RWPE1 (cell line): Measurements from ENCODE around the gene SELENOW.
"Not testable (repeated sequence)": the region's sequence is repeated elsewhere in the genome, so short reads cannot be mapped to it uniquely, and the experiment has no call there.

Source experiments
- CTCF ChIA-PET: fragments of 350-600 bp; sonication (Branson Sonifier 250); formaldehyde crosslinking; extraction: SDS; loops from one replicate; lab custom pipeline; 2021; lab: Yijun Ruan, JAX
- POLR2A ChIA-PET: fragments of 400-600 bp; formaldehyde crosslinking; extraction: SDS; loops from one replicate; lab custom pipeline; 2020; ENCODE audit warnings: antibody characterized with exemption; ENCODE audit not compliant: low non-redundant PET; lab: Yijun Ruan, JAX
- DNase-seq: peaks from one replicate; pipeline ENCODE4 v3.0.0; 2012; ENCODE audit warnings: low spot score
- H3K27ac ChIP-seq: fragments of 450-650 bp; 2 replicates; pipeline ENCODE4 v1.5.1; 2017
- TF ChIP-seq, protein P1 (sequence below): fragments of 450-650 bp; conservative IDR thresholded peaks from 2 replicates; pipeline ENCODE4 v1.5.1; 2017; ENCODE audit warnings: low read depth, mild to moderate bottlenecking

Gene SELENOW

DNA sequence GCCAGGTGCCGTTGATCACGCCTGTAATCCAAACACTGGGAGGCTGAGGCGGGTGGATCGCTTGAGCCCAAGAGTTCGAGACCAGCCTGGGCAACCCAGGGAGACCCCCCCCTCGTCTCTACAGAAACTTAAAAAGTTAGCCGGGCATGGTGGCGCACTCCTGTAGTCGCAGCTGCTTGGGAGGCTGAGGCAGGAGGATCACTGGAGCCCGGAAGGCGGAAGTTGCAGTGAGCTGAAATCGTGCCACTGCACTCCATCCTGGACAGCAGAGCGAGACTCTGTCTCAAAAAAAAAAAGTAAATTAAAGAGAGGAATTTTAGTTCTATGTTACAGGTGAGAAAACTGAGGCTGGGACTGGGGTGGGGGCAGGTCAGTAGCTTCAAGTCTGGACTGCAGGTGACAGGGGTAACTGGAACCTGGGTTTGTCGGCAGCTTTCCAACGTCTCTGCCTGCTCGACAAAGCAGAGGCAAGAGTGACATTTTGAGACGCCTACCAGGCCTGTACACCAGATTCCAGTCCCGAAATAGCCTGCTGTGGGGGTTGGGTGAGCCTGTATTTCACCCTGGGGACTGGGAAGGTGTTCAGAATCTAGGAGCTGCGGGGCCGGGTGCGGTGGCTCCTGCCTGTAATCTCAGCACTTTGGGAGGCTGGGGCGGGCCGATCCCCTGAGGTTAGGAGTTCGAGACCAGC, 1.2 kb downstream of the SELENOW start:
- CTCF ChIA-PET = no interaction called here
- TF ChIP-seq, protein P1, sequence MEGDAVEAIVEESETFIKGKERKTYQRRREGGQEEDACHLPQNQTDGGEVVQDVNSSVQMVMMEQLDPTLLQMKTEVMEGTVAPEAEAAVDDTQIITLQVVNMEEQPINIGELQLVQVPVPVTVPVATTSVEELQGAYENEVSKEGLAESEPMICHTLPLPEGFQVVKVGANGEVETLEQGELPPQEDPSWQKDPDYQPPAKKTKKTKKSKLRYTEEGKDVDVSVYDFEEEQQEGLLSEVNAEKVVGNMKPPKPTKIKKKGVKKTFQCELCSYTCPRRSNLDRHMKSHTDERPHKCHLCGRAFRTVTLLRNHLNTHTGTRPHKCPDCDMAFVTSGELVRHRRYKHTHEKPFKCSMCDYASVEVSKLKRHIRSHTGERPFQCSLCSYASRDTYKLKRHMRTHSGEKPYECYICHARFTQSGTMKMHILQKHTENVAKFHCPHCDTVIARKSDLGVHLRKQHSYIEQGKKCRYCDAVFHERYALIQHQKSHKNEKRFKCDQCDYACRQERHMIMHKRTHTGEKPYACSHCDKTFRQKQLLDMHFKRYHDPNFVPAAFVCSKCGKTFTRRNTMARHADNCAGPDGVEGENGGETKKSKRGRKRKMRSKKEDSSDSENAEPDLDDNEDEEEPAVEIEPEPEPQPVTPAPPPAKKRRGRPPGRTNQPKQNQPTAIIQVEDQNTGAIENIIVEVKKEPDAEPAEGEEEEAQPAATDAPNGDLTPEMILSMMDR = no peak
- peak overlapping the region; percentile 85 for H3K27ac ChIP-seq
- POLR2A ChIA-PET = no interaction called here
- no peak for DNase-seq

DNA sequence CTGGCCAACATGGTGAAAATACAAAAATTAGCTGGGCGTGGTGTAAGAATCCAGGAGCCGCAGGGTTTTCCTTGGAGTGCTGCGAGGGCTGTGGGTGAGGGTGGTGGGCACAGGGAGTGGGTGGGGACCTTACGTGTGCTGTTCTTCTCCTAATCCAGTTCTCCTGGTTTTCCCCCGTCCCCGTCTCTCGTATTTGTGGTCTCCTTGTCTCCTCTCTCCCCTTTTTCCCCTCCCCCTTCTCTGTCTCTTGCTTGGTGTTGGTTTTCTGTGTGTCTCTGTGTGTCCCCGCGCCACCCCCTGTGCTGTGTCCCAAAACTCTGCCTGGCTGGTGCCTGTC, 1.7 kb downstream of the SELENOW start:
- ChIA-PET CTCF (no interaction called here), POLR2A (no interaction called here)
- peak overlapping the region; percentile 85 for H3K27ac ChIP-seq
- no peak for DNase-seq
- TF ChIP-seq, protein P1 = no peak

DNA sequence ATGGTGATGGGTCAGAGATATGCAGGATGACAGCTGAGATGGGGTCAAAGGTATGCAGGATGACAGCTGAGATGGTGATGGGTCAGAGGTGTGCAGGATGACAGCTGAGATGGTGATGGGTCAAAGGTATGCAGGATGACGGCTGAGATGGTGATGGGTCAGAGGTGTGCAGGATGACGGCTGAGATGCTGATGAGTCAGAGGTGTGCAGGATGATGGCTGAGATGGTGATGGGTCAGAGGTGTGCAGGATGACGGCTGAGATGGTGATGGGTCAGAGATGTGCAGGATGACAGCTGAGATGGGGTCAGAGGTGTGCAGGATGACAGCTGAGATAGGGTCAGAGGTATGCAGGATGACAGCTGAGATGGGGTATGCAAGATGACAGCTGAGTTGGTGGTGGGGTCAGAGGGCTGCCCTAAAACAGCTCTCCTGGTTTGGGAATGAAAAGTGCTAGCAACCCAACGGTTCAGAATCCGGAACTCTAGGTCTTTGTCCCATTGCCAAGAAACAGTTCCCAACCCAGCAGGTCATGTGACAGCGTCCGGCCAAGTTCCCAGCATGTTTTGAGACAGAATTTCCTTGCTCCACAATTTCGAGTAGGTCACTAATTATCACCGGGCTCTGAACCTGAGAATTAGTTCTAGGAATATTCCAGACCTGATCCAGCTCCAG, 3.2 kb downstream of the SELENOW start:
- no peak for DNase-seq
- ChIA-PET CTCF (interaction anchor here (0.6 to 0.7 kb wide), 3 partner anchors 39 to 485 kb away, joined by 4 to 5 read pairs (median 5); no protein-coding TSS in a partner anchor), POLR2A (no interaction called here)
- peak overlapping the region; percentile 85 for H3K27ac ChIP-seq
- TF ChIP-seq, protein P1 = no peak

DNA sequence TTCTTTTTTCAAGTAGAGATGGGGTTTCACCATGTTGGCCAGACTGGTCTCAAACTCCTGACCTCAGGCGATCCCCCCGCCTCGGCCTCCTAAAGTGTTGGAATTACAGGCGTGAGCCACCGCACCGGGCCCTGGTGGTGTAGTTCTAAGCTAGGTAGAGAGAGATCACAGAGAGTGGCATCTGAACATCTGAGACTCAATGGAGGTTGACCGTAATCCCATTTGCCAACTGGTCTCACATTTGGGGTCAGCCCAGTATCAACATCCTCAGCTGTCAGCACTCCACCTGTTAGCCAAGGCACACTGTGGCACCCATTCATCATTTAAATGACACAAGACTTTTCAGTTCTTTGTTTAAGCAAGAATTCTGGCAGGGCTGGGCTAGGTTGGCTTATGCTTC, 8.1 kb downstream of the SELENOW start:
- POLR2A ChIA-PET = interaction anchor here (0.5 kb wide), 1 partner anchor 19 kb away, joined by 7 read pairs; no protein-coding TSS in a partner anchor

DNA sequence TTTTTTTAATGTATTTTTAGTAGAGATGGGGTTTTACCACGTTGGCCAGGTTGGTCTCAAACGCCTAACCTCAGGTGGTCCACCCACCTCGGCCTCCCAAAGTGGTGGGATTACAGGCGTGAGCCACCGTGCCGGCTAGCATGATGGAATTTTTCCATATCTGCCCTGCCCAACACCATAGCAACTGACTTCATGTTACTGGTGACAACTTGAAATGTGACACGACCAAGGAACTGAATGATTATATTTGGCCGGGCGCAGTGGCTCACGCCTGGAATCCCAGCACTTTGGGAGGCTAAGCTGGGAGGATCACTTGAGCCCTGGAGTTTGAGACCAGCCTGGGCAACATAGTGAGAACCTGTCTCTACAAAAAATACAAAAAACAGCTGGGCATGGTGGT, 8.8 kb downstream of the SELENOW start:
- POLR2A ChIA-PET = interaction anchor here (0.6 to 0.7 kb wide), 2 partner anchors 25 to 158 kb away, joined by 4 to 6 read pairs; no protein-coding TSS in a partner anchor
- H3K27ac ChIP-seq, CTCF ChIA-PET, DNase-seq: not testable (repeated sequence)

More for the DNA sequence above, 8.1 kb downstream of the SELENOW start:
- CTCF ChIA-PET = no interaction called here
- no peak for DNase-seq
- no peak overlapping the region for H3K27ac ChIP-seq
- TF ChIP-seq, protein P1 = no peak

DNA sequence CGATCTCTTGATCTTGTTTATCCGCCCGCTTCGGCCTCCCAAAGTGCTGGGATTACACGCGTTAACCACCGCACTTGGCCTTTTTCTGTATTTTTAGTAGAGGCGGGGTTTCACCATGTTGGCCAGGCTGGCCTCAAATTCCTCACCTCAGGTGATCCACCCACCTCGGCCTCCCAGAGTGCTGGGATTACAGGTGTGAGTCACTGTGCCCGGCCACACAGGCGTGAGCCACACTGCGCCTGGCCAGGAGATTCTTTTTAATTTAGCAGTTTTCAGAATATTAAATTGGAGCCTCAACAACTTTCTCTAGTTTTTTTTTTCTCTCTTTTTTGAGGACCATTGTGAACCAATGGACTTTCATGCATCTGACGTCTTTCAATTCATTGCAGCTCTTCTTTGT, 11.3 kb downstream of the SELENOW start:
- POLR2A ChIA-PET = interaction anchor here (0.7 kb wide), 1 partner anchor 24 kb away, joined by 4 read pairs; no protein-coding TSS in a partner anchor
- CTCF ChIA-PET = interaction anchor here (0.6 to 1.6 kb wide), 9 partner anchors 10 to 1618 kb away, joined by 3 to 6 read pairs (median 3); no protein-coding TSS in a partner anchor

DNA sequence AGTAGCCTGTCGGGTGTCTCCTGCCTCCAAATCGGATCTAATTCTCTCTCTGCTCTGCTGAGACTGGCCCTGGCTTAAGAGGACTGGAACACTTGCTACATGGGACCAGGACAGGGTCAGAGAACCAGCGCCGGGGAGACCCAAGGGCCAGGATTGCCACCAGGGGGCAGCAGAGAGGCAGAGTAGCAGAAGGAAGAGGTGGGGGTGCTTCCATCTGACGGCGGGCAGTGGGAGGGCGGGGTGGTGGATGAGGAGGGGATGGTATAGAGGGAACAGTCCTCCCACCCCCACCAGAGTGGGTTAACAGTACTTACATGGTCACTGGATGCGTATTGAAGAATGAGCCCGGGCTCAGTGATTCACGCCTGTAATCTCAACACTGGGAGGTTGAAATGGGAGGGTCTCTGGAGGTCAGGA, 11.9 kb downstream of the SELENOW start:
- DNase-seq = peak; percentile 75
- ChIA-PET CTCF (interaction anchor here (0.6 to 1.6 kb wide), 9 partner anchors 9 to 532 kb away, joined by 3 to 6 read pairs (median 3); no protein-coding TSS in a partner anchor), POLR2A (interaction anchor here (0.7 kb wide), 1 partner anchor 25 kb away, joined by 4 read pairs; no protein-coding TSS in a partner anchor)
- peak overlapping the region; percentile 35; the same call in 1 of the 2 replicates for H3K27ac ChIP-seq
- TF ChIP-seq, protein P1 = peak; percentile 87

More for the DNA sequence above, 11.3 kb downstream of the SELENOW start:
- peak overlapping the region; percentile 35 for H3K27ac ChIP-seq
- DNase-seq = peak; percentile 31
